HepG2 (cell line): Measurements from ENCODE around the gene POLH. TPM values are rescaled to one million over a fixed set of nuclear protein-coding genes. Genes with fewer than 3 reads are reported as not detected.

Source experiments
- BORCS8-MEF2B ChIP-seq: sonication (generic); formaldehyde crosslinking; IDR thresholded peaks from 2 replicates; pipeline ENCODE4 v1.8.0; 2022; ENCODE audit warnings: mild to moderate bottlenecking, missing genetic modification reagents
- DR1 ChIP-seq: sonication (generic); formaldehyde crosslinking; IDR thresholded peaks from 2 replicates; pipeline ENCODE4 v1.8.0; 2021; ENCODE audit warnings: mild to moderate bottlenecking, missing genetic modification reagents, inconsistent platforms
- E2F1 ChIP-seq: sonication (generic); formaldehyde crosslinking; IDR thresholded peaks from 2 replicates; pipeline ENCODE4 v1.5.0; 2020; ENCODE audit warnings: missing genetic modification reagents
- GTF3A ChIP-seq: sonication (generic); formaldehyde crosslinking; conservative IDR thresholded peaks from 2 replicates; pipeline ENCODE4 v1.4.0; 2020; ENCODE audit warnings: mild to moderate bottlenecking, missing genetic modification reagents
- HMGXB3 ChIP-seq: sonication (generic); formaldehyde crosslinking; IDR thresholded peaks from 2 replicates; pipeline ENCODE4 v1.4.0; 2020; ENCODE audit warnings: missing genetic modification reagents, borderline replicate concordance
- IKZF1 ChIP-seq: fragments of 450-650 bp; IDR thresholded peaks from 2 replicates; pipeline ENCODE4 v1.7.1; 2016
- JDP2 ChIP-seq: sonication (generic); formaldehyde crosslinking; IDR thresholded peaks from 2 replicates; pipeline ENCODE4 v1.8.1; 2022; ENCODE audit warnings: missing genetic modification reagents, borderline replicate concordance
- KLF16 ChIP-seq, 2 experiments: sonication (generic) in 1 of 2; formaldehyde crosslinking in 1 of 2; IDR thresholded peaks; 2 replicates each; pipeline versions ENCODE4 v1.6.1 to v1.8.0; 2016 to 2023; ENCODE audit warnings: missing genetic modification reagents in 2 of 2, missing compliant biosample characterization in 1 of 2
- MBD4 ChIP-seq: IDR thresholded peaks from 2 replicates; pipeline ENCODE4 v1.6.1; 2012; ENCODE audit warnings: low read length, inconsistent platforms, borderline replicate concordance
- NFRKB ChIP-seq: fragments of 450-650 bp; IDR thresholded peaks from 2 replicates; pipeline ENCODE4 v1.6.1; 2017
- REXO4 ChIP-seq: sonication (generic); formaldehyde crosslinking; IDR thresholded peaks from 2 replicates; pipeline ENCODE4 v1.8.0; 2022; ENCODE audit warnings: missing genetic modification reagents, mild to moderate bottlenecking, borderline replicate concordance
- RFX5 ChIP-seq: IDR thresholded peaks from 2 replicates; pipeline ENCODE4 v1.6.1; 2011; ENCODE audit warnings: low read depth, low read length, improper control_type of control experiment
- SCMH1 ChIP-seq: sonication (generic); formaldehyde crosslinking; IDR thresholded peaks from 2 replicates; pipeline ENCODE4 v1.9.0; 2021; ENCODE audit warnings: missing genetic modification reagents, mild to moderate bottlenecking, borderline replicate concordance
- SPEN ChIP-seq: sonication (generic); formaldehyde crosslinking; IDR thresholded peaks from 2 replicates; pipeline ENCODE4 v1.5.1; 2020; ENCODE audit warnings: low read depth, mild to moderate bottlenecking, missing genetic modification reagents
- STAT5B ChIP-seq: sonication (generic); formaldehyde crosslinking; IDR thresholded peaks from 2 replicates; pipeline ENCODE4 v1.4.0; 2020; ENCODE audit warnings: missing genetic modification reagents
- ZBTB37 ChIP-seq: sonication (generic); formaldehyde crosslinking; IDR thresholded peaks from 2 replicates; pipeline ENCODE4 v1.4.0; 2020; ENCODE audit warnings: mild to moderate bottlenecking, missing genetic modification reagents
- ZNF282 ChIP-seq: fragments of 450-650 bp; IDR thresholded peaks from 2 replicates; pipeline ENCODE4 v1.6.1; 2018; ENCODE audit not compliant: partially characterized antibody
- ZNF660 ChIP-seq: sonication (generic); formaldehyde crosslinking; IDR thresholded peaks from 2 replicates; pipeline ENCODE4 v1.5.1; 2020; ENCODE audit warnings: mild to moderate bottlenecking, low read depth, missing genetic modification reagents, borderline replicate concordance
- polyA plus RNA-seq, 8 experiments: library from polyadenylated mRNA; depleted of rRNA in 3 of 8; stranded (reverse) in 7 of 8; unstranded in 1 of 8; fragments of >200 nt; fragmentation: Illumina TruSeq in 4 of 8; extraction: Trizol in 4 of 8; gene quantifications; 2 replicates each; pipeline versions ENCODE4 v1.2.1 to v1.2.3, GENCODE V29; 2011 to 2016; ENCODE audit warnings: low read depth in 4 of 8, missing spikeins in 1 of 8, mixed read lengths in 1 of 8; ENCODE audit not compliant: insufficient read depth in 1 of 8
- total RNA-seq, 5 experiments: library from RNA; depleted of rRNA; stranded (reverse); fragments of >200 nt; fragmentation: Illumina TruSeq; extraction: Trizol; gene quantifications; 2 replicates each; pipeline ENCODE4 v1.2.3, GENCODE V29; 2016; ENCODE audit warnings: low read depth in 1 of 5
- TF ChIP-seq, protein P1 (sequence below): sonication (generic); formaldehyde crosslinking; IDR thresholded peaks from 2 replicates; pipeline ENCODE4 v1.9.0; 2022; ENCODE audit warnings: low read depth, missing genetic modification reagents

Gene POLH
- total and polyA plus RNA-seq, 2 of the 13 experiments (the other 11 are each of a cell fraction or from before 2014, with no cell fraction given), result 11.6 to 25.0 TPM

- TF ChIP-seq HMGXB3 (no peak; the same call in 1 of the 2 replicates), IKZF1 (no peak), ZNF660 (CRISPR knock-in tag) (0 out of 2 replicates have a peak, but pooled peaks have one; percentile 88), SCMH1 (CRISPR knock-in tag) (no peak), BORCS8-MEF2B (0 out of 2 replicates have a peak, but pooled peaks have one; percentile 59), JDP2 (no peak), ZBTB37 (CRISPR knock-in tag) (no peak), STAT5B (CRISPR knock-in tag) (no peak), REXO4 (CRISPR knock-in tag) (no peak), NFRKB (no peak), SPEN (CRISPR knock-in tag) (no peak), MBD4 (no peak), ZNF282 (no peak), GTF3A (CRISPR knock-in tag) (no peak), DR1 (CRISPR knock-in tag) (no peak), KLF16 (CRISPR knock-in tag; IDR thresholded peaks at IDR 0.05) (no peak), RFX5 (no peak), E2F1 (CRISPR knock-in tag) (no peak)
- TF ChIP-seq, protein P1, sequence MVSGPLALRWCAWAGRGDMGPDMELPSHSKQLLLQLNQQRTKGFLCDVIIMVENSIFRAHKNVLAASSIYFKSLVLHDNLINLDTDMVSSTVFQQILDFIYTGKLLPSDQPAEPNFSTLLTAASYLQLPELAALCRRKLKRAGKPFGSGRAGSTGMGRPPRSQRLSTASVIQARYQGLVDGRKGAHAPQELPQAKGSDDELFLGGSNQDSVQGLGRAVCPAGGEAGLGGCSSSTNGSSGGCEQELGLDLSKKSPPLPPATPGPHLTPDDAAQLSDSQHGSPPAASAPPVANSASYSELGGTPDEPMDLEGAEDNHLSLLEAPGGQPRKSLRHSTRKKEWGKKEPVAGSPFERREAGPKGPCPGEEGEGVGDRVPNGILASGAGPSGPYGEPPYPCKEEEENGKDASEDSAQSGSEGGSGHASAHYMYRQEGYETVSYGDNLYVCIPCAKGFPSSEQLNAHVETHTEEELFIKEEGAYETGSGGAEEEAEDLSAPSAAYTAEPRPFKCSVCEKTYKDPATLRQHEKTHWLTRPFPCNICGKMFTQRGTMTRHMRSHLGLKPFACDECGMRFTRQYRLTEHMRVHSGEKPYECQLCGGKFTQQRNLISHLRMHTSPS (CRISPR knock-in tag), result no peak
These were observed 747 bp upstream of the POLH start (continued) for GRCh38 chr6:43575105-43575771.
